Measurements from ENCODE around the gene PBX3. TPM values are rescaled to one million over a fixed set of nuclear protein-coding genes. Genes with fewer than 3 reads are reported as not detected.

PBX3 gene
- total and polyA plus RNA-seq, 4 donors, result 7.3 to 18.9 (median 11.1) TPM

DNA sequence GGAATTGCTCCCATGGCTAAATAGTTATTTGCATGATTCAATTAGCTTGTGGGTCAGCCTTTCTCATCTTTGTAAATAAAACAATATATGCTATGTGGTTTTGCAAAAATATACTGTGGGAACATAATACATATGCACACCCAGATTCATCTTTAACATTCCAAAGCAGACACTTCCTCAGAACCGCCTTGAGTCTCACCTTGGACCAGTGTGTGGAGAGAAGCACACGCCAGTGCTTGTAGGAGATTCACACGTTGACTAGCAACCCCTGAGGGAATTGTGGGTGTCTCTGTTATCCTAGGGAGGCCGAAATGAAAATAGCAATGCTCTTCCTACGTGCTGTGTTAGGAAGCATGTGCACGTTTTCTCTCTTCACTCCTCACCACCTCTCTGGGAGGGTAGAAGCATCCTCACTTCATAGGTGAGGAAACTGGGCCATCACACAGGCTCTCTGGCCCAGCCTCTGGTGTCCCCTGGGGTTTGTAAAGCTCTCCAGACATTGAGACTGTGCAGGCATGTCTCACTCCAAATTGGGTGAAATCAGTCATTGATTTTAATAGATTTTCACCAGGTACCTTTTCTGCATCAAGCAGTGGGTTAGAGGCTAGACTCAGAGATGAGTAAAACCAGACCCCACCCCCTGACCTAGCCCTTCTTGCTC, 221.7 kb downstream of the PBX3 start:
- Histone ChIP-seq H3K4me3 (ENCODE audit: low read depth in 1 of 3, low read length in 3 of 3) (no peak overlapping the region), H3K36me3 (ENCODE audit: control insufficient read depth in 4 of 4, insufficient read depth in 3 of 4, low read depth in 1 of 4, low read length in 3 of 4) (peaks cover 3 to 21% (median 6%) of the 10 kb centered on the region in 4 donors), H3K4me1 (ENCODE audit: control insufficient read depth in 4 of 4, insufficient read depth in 4 of 4, low read length in 3 of 4) (no peaks in the 10 kb centered on the region), H3K27me3 (ENCODE audit: control insufficient read depth in 4 of 4, insufficient read depth in 4 of 4, low read length in 3 of 4) (no peaks in the 10 kb centered on the region), H3K9ac (ENCODE audit: low read depth in 1 of 2, low read length in 2 of 2) (no peak overlapping the region), H3K27ac (ENCODE audit: low read depth in 1 of 2, low read length in 2 of 2) (no peak overlapping the region), H3K9me3 (ENCODE audit: control insufficient read depth in 4 of 4, low read length in 3 of 4) (no peaks in the 10 kb centered on the region)
- WGBS, result 95% methylated on average over 6 of the region's 6 CpGs
- no peak for DNase-seq (ENCODE audit: low spot score)
- TF ChIP-seq NR2F2 (IDR thresholded peaks at IDR 0.05), result no peak

DNA sequence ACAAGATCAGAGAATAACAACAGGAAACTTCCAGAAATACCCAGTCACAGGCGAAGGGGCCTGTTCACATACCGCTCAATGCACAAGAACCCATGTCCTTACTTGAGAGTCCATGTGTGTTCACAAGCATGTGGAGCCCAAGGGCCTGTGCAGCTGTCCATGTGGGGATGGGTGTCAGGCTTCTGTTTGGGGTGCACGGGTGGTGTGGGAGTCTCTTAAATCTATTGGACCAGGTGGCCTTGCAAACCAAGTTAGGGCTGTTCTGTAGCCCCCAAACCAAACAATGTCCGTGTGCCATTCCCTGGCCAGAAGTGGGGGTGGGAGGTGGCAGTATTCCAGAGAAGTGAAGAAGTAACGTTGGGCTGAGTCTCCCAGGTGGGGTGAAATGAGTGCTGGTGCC, 222.3 kb downstream of the PBX3 start:
- DNase-seq (ENCODE audit: low spot score), result no peak
- Histone ChIP-seq H3K4me1 (ENCODE audit: control insufficient read depth in 4 of 4, insufficient read depth in 4 of 4, low read length in 3 of 4) (no peaks in the 10 kb centered on the region), H3K27me3 (ENCODE audit: control insufficient read depth in 4 of 4, insufficient read depth in 4 of 4, low read length in 3 of 4) (no peaks in the 10 kb centered on the region), H3K9ac (ENCODE audit: low read depth in 1 of 2, low read length in 2 of 2) (no peak overlapping the region), H3K4me3 (ENCODE audit: low read depth in 1 of 3, low read length in 3 of 3) (no peak overlapping the region), H3K36me3 (ENCODE audit: control insufficient read depth in 4 of 4, insufficient read depth in 3 of 4, low read depth in 1 of 4, low read length in 3 of 4) (peaks cover 3 to 17% (median 6%) of the 10 kb centered on the region in 4 donors), H3K27ac (ENCODE audit: low read depth in 1 of 2, low read length in 2 of 2) (no peak overlapping the region), H3K9me3 (ENCODE audit: control insufficient read depth in 4 of 4, low read length in 3 of 4) (no peaks in the 10 kb centered on the region)
- WGBS, result 87% methylated on average over 5 of the region's 5 CpGs
- no peak for TF ChIP-seq YY1 (IDR thresholded peaks at IDR 0.05)
- TF ChIP-seq FOXA1 (IDR thresholded peaks at IDR 0.05), result no peak
- TF ChIP-seq HNF4A (conservative IDR thresholded peaks at IDR 0.05), result no peak
- no peak for TF ChIP-seq NR2F2 (IDR thresholded peaks at IDR 0.05)
- TF ChIP-seq, protein P1, sequence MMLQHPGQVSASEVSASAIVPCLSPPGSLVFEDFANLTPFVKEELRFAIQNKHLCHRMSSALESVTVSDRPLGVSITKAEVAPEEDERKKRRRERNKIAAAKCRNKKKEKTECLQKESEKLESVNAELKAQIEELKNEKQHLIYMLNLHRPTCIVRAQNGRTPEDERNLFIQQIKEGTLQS (IDR thresholded peaks at IDR 0.05), result no peak
- no peak for TF ChIP-seq TAF1 (conservative IDR thresholded peaks at IDR 0.05)
- TF ChIP-seq CTCF (IDR thresholded peaks at IDR 0.05; ENCODE audit: low read depth, low read length, missing input control), result no peak
- no peak for TF ChIP-seq EGR1 (IDR thresholded peaks at IDR 0.05; ENCODE audit: low read depth in 2 of 2)
- TF ChIP-seq GABPA (IDR thresholded peaks at IDR 0.05 in 1 of 2, conservative IDR thresholded peaks at IDR 0.05 in 1 of 2), result no peak
- TF ChIP-seq, protein P2, sequence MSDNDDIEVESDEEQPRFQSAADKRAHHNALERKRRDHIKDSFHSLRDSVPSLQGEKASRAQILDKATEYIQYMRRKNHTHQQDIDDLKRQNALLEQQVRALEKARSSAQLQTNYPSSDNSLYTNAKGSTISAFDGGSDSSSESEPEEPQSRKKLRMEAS (IDR thresholded peaks at IDR 0.05), result no peak
- no peak for TF ChIP-seq RAD21 (IDR thresholded peaks at IDR 0.05)

- 83% methylated on average over 5 of the region's 5 CpGs for WGBS
- H3K27me3 ChIP-seq (ENCODE audit: control insufficient read depth in 4 of 4, insufficient read depth in 4 of 4, low read length in 3 of 4), result no peaks in the 10 kb centered on the region
- no peaks in the 10 kb centered on the region for H3K9me3 ChIP-seq (ENCODE audit: control insufficient read depth in 4 of 4, low read length in 3 of 4)
- TF ChIP-seq YY1 (IDR thresholded peaks at IDR 0.05), result no peak
- no peak for TF ChIP-seq HNF4A (conservative IDR thresholded peaks at IDR 0.05)
- TF ChIP-seq, protein P3, sequence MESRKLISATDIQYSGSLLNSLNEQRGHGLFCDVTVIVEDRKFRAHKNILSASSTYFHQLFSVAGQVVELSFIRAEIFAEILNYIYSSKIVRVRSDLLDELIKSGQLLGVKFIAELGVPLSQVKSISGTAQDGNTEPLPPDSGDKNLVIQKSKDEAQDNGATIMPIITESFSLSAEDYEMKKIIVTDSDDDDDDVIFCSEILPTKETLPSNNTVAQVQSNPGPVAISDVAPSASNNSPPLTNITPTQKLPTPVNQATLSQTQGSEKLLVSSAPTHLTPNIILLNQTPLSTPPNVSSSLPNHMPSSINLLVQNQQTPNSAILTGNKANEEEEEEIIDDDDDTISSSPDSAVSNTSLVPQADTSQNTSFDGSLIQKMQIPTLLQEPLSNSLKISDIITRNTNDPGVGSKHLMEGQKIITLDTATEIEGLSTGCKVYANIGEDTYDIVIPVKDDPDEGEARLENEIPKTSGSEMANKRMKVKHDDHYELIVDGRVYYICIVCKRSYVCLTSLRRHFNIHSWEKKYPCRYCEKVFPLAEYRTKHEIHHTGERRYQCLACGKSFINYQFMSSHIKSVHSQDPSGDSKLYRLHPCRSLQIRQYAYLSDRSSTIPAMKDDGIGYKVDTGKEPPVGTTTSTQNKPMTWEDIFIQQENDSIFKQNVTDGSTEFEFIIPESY (IDR thresholded peaks at IDR 0.05), result no peak
- TF ChIP-seq, protein P2 (IDR thresholded peaks at IDR 0.05), result no peak
- no peak for TF ChIP-seq GABPA (IDR thresholded peaks at IDR 0.05 in 1 of 2, conservative IDR thresholded peaks at IDR 0.05 in 1 of 2)
- no peak for TF ChIP-seq JUND (IDR thresholded peaks at IDR 0.05)
- TF ChIP-seq, protein P1 (IDR thresholded peaks at IDR 0.05), result no peak
- no peak for TF ChIP-seq SP1 (IDR thresholded peaks at IDR 0.05)
- no peak for TF ChIP-seq EGR1 (IDR thresholded peaks at IDR 0.05; ENCODE audit: low read depth in 2 of 2)
- peaks cover 1 to 13% (median 6%) of the 10 kb centered on the region in 4 donors for H3K36me3 ChIP-seq (ENCODE audit: control insufficient read depth in 4 of 4, insufficient read depth in 3 of 4, low read depth in 1 of 4, low read length in 3 of 4)
- no peaks in the 10 kb centered on the region for H3K4me1 ChIP-seq (ENCODE audit: control insufficient read depth in 4 of 4, insufficient read depth in 4 of 4, low read length in 3 of 4)
- H3K4me3 ChIP-seq (ENCODE audit: low read depth in 1 of 3, low read length in 3 of 3), result no peak overlapping the region
- no peak overlapping the region for H3K27ac ChIP-seq (ENCODE audit: low read depth in 1 of 2, low read length in 2 of 2)
- DNase-seq (ENCODE audit: low spot score), result no peak
- no peak overlapping the region for H3K9ac ChIP-seq (ENCODE audit: low read depth in 1 of 2, low read length in 2 of 2)
Measured at GRCh38 chr9:125969868-125970267, 222.7 kb downstream of the PBX3 start.
